ENCODE results near the gene CRYZ. TPM values are rescaled to one million over a fixed set of nuclear protein-coding genes. Genes with fewer than 3 reads are reported as not detected.
"Not testable (repeated sequence)": the region's sequence is repeated elsewhere in the genome, so short reads cannot be mapped to it uniquely, and the experiment has no call there.

The CRYZ gene
- polyA plus RNA-seq, 1 donor = 74.3 TPM

DNA sequence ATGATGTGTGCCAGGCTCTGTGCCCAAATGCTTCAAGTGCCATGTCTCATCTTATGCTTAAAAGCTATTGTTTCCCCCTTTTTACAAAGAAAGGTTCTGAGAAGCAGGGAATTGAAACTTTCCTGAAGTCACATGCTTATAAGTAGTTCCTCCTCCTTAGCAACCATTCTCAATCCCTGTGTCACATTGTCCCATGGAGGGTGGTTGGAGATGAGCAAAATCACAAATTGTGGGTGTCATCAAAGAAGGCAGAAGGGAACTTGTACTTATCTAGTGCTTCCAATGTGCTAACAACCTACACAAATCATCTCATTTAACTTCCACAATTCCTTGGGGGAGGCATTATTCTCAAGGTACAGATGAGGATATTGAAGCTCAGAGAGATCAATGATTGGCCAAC is 49.2 kb downstream of the CRYZ start:
- Histone ChIP-seq H3K4me1 (ENCODE audit: control insufficient read depth, insufficient read depth, low read length) (no peaks in the 10 kb centered on the region), H3K4me3 (ENCODE audit: low read length) (no peak overlapping the region), H3K9me3 (ENCODE audit: control insufficient read depth, low read depth, low read length) (no peaks in the 10 kb centered on the region), H3K27me3 (ENCODE audit: control insufficient read depth, insufficient read depth, low read length) (peaks cover 2% of the 10 kb centered on the region), H3K36me3 (ENCODE audit: control insufficient read depth, insufficient read depth, low read length) (no peaks in the 10 kb centered on the region), H3K27ac (ENCODE audit: low read length) (no peak overlapping the region)
- DNase-seq = no peak

DNA sequence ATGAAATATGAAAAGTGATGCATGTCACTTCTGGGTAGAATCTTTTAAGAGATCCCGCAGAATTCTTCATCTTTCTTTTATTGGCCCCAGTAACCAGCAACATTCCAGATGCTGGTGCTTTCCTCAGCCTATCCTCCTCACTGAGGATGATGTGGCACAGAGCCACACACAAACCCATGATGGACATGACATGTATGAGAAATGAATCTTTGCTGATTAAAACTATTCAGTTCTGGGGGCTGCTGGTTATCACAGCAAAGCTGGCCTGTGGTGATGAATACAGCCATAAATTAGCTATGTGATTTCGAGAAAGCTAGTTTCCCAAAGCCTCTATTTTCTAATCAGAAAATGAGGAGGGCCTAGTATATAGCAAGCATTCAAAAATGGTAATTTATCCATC is 51.0 kb downstream of the CRYZ start:
- H3K4me1 ChIP-seq (ENCODE audit: control insufficient read depth, insufficient read depth, low read length) = no peaks in the 10 kb centered on the region
- H3K36me3 ChIP-seq (ENCODE audit: control insufficient read depth, insufficient read depth, low read length) = no peaks in the 10 kb centered on the region
- WGBS (ENCODE audit: insufficient coverage, low lambda C conversion rate) = no CpG with 5 or more reads among the region's 2 CpGs
- no peak overlapping the region for H3K27ac ChIP-seq (ENCODE audit: low read length)
- no peak for DNase-seq
- no peaks in the 10 kb centered on the region for H3K9me3 ChIP-seq (ENCODE audit: control insufficient read depth, low read depth, low read length)
- H3K4me3 ChIP-seq (ENCODE audit: low read length) = no peak overlapping the region
- peaks cover 2% of the 10 kb centered on the region for H3K27me3 ChIP-seq (ENCODE audit: control insufficient read depth, insufficient read depth, low read length)

DNA sequence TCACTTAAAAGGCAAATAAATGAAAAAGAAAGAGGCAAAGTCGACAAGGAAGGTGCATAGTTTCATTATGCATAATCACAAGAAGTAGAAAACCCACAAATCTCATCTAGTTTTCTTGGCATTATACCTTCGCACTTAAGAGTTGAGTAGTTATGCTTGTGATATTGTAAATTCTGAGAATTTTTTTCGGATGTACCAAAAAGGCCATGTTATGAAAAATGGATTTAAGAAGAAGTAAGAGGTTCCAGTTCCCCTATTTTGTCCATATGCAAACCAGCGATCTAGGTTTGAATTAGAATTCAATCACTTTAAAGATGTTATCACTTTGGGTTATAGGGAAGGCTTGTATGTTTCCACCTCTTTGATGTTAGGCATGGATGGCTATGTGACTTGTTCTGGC is 51.4 kb downstream of the CRYZ start:
- 100% methylated on average over 1 of the region's 4 CpGs for WGBS (ENCODE audit: insufficient coverage, low lambda C conversion rate)
- Histone ChIP-seq H3K27me3 (ENCODE audit: control insufficient read depth, insufficient read depth, low read length) (peaks cover 2% of the 10 kb centered on the region), H3K36me3 (ENCODE audit: control insufficient read depth, insufficient read depth, low read length) (no peaks in the 10 kb centered on the region), H3K4me1 (ENCODE audit: control insufficient read depth, insufficient read depth, low read length) (no peaks in the 10 kb centered on the region), H3K27ac (ENCODE audit: low read length) (no peak overlapping the region), H3K4me3 (ENCODE audit: low read length) (no peak overlapping the region), H3K9me3 (ENCODE audit: control insufficient read depth, low read depth, low read length) (no peaks in the 10 kb centered on the region)
- DNase-seq = no peak

DNA sequence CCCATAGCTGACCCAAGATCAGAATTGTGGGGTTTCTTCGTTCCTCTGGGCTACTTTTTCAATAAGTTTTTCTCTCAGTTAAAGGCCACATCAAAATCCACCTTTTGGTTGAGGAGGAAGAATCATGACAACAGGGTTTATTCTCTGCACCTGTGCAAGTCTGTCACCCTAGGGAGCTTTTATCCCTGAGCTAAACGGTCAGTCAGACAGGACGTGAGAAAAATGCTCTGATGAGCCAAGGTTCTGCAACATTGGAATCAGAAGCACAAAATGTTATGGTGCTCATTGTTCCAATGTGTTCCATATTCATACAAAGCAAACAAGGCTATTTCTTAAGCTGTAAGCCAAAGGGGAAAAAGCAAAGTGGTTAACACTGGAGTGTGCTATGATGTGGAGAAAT is 51.8 kb downstream of the CRYZ start:
- H3K36me3 ChIP-seq (ENCODE audit: control insufficient read depth, insufficient read depth, low read length) = no peaks in the 10 kb centered on the region
- H3K27me3 ChIP-seq (ENCODE audit: control insufficient read depth, insufficient read depth, low read length) = peaks cover 2% of the 10 kb centered on the region
- WGBS (ENCODE audit: insufficient coverage, low lambda C conversion rate) = no CpG with 5 or more reads among the region's 3 CpGs
- H3K4me1 ChIP-seq (ENCODE audit: control insufficient read depth, insufficient read depth, low read length) = no peaks in the 10 kb centered on the region
- H3K9me3 ChIP-seq (ENCODE audit: control insufficient read depth, low read depth, low read length) = no peaks in the 10 kb centered on the region
- DNase-seq = no peak
- H3K4me3 ChIP-seq (ENCODE audit: low read length) = no peak overlapping the region
- H3K27ac ChIP-seq (ENCODE audit: low read length) = no peak overlapping the region

DNA sequence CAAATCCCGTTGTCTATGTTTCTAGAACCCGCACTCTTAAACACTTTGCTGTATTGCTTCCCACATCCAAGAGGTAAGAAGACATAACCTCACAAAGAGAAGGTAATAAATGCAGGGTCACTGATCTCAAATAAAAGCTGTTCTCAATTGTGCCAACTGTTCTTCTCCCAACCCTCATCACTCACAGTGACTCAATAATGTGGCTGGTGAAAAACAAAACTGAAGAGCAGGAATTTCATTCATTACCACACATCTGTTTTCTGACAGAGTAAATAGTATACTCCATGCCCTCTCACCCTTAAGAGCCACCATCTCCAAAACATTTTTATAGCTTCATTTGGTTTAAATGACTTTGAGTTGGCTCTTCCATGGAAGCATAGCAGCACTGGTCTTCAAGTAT is 53.0 kb downstream of the CRYZ start:
- Histone ChIP-seq H3K27ac (ENCODE audit: low read length) (no peak overlapping the region), H3K36me3 (ENCODE audit: control insufficient read depth, insufficient read depth, low read length) (no peaks in the 10 kb centered on the region), H3K27me3 (ENCODE audit: control insufficient read depth, insufficient read depth, low read length) (peaks cover 2% of the 10 kb centered on the region), H3K4me1 (ENCODE audit: control insufficient read depth, insufficient read depth, low read length) (no peaks in the 10 kb centered on the region), H3K9me3 (ENCODE audit: control insufficient read depth, low read depth, low read length) (no peaks in the 10 kb centered on the region), H3K4me3 (ENCODE audit: low read length) (no peak overlapping the region)
- 100% methylated on average over 1 of the region's 2 CpGs for WGBS (ENCODE audit: insufficient coverage, low lambda C conversion rate)
- no peak for DNase-seq

DNA sequence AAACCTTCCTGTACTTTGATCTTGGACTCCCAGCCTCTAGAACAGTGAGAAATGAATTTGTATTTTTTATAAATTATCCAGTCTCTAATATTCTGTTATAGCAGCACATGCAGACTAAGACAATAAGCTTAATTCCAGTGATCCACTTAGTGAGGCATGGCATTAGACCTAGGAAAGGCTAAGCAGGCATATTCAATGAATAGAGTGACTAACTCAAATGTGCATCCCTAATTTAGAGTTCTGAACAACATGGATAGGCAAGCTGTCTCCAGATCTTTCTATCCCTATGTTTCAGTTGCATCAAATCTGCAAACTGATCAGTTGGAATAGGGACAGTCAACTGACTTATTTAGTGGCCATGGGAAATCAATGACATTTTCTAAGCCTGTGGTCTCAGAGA is 54.9 kb downstream of the CRYZ start:
- no peak overlapping the region for H3K4me3 ChIP-seq (ENCODE audit: low read length)
- H3K27me3 ChIP-seq (ENCODE audit: control insufficient read depth, insufficient read depth, low read length) = peaks cover 17% of the 10 kb centered on the region

DNA sequence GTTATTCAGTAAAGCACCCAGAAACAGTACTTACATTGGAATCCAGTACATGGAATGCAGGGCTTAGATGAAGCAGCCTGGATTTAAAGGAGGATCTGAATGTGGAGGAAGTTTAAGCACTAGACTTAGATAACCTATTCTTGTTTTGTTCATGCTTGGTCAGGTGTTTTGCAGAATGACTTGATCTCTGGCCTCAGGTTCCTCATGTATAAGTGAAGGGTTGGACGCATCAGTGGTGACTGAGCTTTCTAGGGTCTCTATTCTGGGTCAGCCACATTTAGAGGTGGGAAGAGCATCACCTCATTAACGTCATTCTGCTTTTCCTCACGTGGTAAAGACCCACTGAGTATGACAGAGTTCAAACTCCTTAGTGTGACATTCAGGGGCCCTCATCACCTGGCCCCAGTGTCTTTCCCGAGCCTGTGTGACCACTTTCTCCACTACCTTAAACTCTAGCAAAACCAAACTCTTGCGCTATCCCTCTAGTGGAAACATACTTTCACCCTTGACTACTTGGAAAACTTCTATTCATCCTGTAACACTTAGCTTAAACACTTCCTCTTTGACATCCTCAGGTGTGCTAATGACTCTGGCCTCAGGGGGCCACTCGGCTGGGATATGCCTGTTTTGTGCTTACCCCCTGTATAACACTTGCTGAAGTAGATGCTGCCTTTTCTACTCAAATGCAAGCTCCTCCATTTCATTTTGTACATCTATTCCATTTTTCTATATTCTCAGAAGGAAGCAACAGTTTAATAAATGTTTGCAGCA is 58.4 kb downstream of the CRYZ start:
- 75% methylated on average over 2 of the region's 6 CpGs for WGBS (ENCODE audit: insufficient coverage, low lambda C conversion rate)
- Histone ChIP-seq H3K27ac (ENCODE audit: low read length) (no peak overlapping the region), H3K27me3 (ENCODE audit: control insufficient read depth, insufficient read depth, low read length) (peaks cover 18% of the 10 kb centered on the region), H3K36me3 (ENCODE audit: control insufficient read depth, insufficient read depth, low read length) (no peaks in the 10 kb centered on the region), H3K9me3 (ENCODE audit: control insufficient read depth, low read depth, low read length) (no peaks in the 10 kb centered on the region), H3K4me3 (ENCODE audit: low read length) (no peak overlapping the region), H3K4me1 (ENCODE audit: control insufficient read depth, insufficient read depth, low read length) (no peaks in the 10 kb centered on the region)
- DNase-seq = no peak

More for the DNA sequence above, 54.9 kb downstream of the CRYZ start:
- no peaks in the 10 kb centered on the region for H3K4me1 ChIP-seq (ENCODE audit: control insufficient read depth, insufficient read depth, low read length)
- DNase-seq = no peak
- H3K27ac ChIP-seq (ENCODE audit: low read length) = no peak overlapping the region
- no peaks in the 10 kb centered on the region for H3K36me3 ChIP-seq (ENCODE audit: control insufficient read depth, insufficient read depth, low read length)
- no peaks in the 10 kb centered on the region for H3K9me3 ChIP-seq (ENCODE audit: control insufficient read depth, low read depth, low read length)

DNA sequence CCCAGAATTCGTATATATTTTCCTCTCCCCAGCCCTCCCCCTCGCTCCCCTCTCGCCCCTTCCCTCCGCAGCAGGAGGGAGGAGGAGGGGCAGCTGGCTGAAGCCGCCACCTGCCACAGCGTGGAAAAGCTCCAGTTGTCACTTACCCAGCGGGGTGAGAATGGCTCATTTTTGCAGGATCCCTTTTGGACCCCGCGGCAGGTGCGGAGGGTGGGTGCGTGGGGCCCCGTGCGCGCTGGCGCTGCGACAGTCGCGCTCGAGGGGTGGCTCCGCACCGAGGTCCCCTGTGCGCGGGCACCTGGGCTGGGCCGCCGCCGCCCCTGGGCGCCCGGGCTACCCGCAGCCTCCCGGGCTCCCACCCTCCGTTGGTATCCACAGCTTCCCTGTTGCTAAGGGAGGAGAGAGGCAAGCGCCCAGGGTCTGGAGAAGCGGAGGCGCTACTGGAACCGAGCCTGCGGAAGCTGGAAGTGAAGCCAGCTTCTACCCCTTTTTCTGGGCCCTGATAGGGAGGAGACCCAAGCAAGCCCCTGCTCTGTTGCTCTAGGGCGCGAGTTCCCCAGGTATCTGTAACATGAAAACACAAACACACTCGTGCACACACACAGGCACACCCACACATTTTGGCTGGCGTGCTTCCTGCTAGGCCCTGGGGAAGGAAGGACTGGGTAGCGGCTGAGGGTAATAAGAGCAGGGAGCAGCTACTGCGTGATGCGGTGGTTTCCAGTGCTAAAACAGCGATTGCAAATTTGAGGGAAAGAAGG is 59.3 kb downstream of the CRYZ start, which contains the start of gene ERICH3:
Gene ERICH3, minus strand, starts transcription at position 442 of the 761 bp plus-strand sequence. Its CDS starts 273 bp downstream, at position 169.
- H3K27ac ChIP-seq (ENCODE audit: low read length) = no peak within 1 kb of the TSS
- no peaks in the 10 kb centered on the region for H3K9me3 ChIP-seq (ENCODE audit: control insufficient read depth, low read depth, low read length)
- H3K36me3 ChIP-seq (ENCODE audit: control insufficient read depth, insufficient read depth, low read length) = no peaks in the 10 kb centered on the region
- H3K4me3 ChIP-seq (ENCODE audit: low read length) = no peak within 1 kb of the TSS
- H3K4me1 ChIP-seq (ENCODE audit: control insufficient read depth, insufficient read depth, low read length) = no peaks in the 10 kb centered on the region
- no CpG with 5 or more reads among the region's 44 CpGs for WGBS (ENCODE audit: insufficient coverage, low lambda C conversion rate)
- DNase-seq = peak; percentile 12 to 19
- peaks cover 18% of the 10 kb centered on the region for H3K27me3 ChIP-seq (ENCODE audit: control insufficient read depth, insufficient read depth, low read length)

DNA sequence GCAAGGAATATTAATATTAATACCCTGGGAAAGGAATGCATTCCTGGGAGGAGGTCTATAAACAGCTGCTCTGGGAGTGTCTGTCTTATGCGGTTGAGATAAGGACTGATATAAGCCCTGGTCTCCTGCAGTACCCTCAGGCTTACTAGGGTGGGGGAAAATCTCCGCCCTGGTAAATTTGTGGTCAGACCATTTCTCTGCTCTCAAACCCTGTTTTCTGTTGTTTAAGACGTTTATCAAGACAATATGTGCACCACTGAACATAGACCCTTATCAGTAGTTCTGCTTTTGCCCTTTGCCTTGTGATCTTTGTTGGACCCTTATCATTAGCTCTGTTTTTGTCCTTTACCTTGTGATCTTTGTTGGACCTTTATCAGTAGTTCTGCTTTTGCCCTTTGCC is 62.0 kb downstream of the CRYZ start:
- not testable (repeated sequence) for H3K36me3 ChIP-seq (ENCODE audit: control insufficient read depth, insufficient read depth, low read length); DNase-seq; H3K4me1 ChIP-seq (ENCODE audit: control insufficient read depth, insufficient read depth, low read length); H3K9me3 ChIP-seq (ENCODE audit: control insufficient read depth, low read depth, low read length); H3K27ac ChIP-seq (ENCODE audit: low read length); H3K4me3 ChIP-seq (ENCODE audit: low read length)
- no CpG with 5 or more reads among the region's 3 CpGs for WGBS (ENCODE audit: insufficient coverage, low lambda C conversion rate)
- peaks cover 18% of the 10 kb centered on the region for H3K27me3 ChIP-seq (ENCODE audit: control insufficient read depth, insufficient read depth, low read length)

Data from large intestine (tissue), 3 donors.